ENCODE data around the gene SCGB1D1. TPM values are rescaled to one million over a fixed set of nuclear protein-coding genes. Genes with fewer than 3 reads are reported as not detected.
A peak's percentile ranks its signal among the peaks of the same experiment; 100 is the strongest.
"Not testable (repeated sequence)": the region's sequence is repeated elsewhere in the genome, so short reads cannot be mapped to it uniquely, and the experiment has no call there.

The SCGB1D1 gene
- polyA plus RNA-seq, 1 donor, result not detected

DNA sequence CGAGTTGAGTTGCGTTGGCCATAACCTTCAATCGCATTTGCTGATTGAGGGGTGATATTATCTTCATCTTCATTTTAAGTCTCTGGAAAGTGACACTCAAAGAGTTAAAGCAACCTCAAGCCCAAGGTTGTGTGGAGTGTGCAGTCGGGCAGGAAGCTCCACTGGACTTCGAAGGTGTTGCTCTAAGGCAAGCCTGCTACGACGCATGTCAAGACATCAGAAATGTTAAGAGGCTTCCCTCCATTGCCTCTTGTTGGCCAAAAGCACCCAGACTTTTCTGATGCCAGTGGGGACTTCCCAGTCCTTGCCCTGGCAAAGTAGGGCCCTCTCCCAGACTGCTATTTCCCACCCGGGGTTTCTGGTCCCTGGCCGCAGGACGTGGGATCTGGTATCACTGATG lies 23.6 kb upstream of the SCGB1D1 start:
- no peak for DNase-seq

DNA sequence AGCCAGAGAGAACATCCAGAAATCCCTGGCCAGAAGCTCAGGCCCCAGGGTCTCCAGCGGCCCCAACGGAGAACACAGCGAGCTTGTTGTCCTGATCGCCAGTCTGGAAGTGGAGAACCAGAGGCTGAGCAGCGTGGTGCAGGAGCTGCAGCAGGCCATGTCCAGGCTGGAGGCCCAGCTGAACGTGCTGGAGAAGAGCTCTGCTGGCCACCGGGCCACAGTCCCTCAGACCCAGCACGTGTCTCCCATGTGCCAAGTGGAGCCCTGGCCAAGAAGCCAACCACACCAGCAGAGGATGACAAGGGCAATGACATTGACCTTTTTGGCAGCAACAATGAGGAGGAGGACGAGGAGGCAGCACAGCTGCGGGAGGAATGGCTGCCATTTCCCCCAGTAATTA lies 20.6 kb upstream of the SCGB1D1 start:
- no peak for DNase-seq

DNA sequence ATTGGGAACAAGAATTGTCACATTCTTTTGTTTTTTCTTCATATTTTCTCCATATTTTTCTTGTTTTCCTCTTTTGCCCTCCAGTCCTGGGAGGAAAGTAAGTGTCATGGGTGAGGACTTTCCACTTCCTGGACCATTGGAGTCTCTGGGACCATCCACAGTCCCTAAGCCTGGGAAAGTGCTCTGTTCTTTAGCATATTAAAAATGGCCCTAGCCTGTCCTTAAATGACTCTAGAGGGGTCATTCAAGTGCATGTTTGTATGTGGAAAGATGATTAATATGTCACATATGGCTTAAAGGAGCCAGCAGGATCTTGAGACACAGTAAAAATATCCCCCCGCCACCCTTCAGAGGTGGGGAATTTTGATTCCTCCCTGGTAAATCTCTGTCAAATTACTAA lies 20.1 kb upstream of the SCGB1D1 start:
- DNase-seq, result no peak

DNA sequence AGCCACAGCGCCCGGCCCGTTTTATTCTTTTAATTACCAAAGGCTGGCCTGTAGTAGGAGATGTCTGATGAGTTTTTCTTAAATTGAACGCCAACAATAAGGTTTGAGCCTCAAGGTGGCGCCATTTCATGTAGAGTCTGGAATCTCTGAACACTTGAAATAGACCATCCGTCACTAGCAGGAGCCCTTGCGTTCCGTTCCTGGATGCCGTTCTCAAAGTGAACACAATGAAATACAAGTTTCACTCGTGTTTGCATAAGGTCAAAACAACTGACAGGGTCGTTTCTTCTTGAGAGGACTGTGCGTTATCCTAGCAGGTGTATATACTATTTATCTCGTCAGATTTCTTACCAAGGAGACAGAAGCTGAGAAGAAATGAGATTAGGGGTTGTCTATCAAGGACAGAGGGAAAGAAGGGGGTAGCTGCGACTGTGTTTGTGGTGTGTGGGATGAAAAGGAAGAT lies 18.7 kb upstream of the SCGB1D1 start:
- peak; percentile 59 for DNase-seq

DNA sequence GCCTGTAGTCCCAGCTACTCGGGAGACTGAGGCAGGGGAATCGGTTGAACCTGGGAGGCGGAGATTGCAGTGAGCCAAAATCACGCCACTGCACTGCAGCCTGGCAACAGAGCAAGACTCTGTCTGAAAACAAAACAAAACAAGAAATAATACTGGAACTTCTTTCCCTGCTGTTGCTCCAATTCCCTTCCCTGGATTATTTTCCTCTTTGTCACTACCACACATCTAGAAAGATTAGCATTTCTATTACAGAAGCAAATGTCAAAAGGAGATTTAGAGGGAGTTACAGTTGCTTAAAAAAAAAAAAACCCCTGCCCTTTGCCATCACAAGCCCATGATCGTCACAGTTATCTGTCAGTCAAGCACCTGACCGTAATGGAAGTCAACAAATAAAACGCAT lies 17.7 kb upstream of the SCGB1D1 start:
- no peak for DNase-seq

DNA sequence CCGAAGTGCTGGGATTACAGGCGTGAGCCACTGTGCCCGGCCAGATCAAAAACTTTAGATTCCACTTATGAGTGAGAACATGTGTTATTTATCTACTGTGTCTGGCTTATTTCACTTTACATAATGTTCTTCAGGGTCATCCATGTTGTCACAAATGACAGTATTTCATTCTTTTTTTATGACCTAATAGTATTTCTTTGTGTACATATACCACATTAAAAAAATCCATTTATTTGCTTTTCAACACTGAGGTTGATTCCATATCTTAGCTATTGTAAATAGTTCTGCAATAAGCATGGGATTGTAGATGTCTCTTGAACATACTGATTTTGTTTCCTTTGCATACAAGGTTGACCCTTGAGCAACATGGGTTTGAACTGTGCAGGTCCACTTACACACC lies 13.2 kb upstream of the SCGB1D1 start:
- DNase-seq, result no peak

DNA sequence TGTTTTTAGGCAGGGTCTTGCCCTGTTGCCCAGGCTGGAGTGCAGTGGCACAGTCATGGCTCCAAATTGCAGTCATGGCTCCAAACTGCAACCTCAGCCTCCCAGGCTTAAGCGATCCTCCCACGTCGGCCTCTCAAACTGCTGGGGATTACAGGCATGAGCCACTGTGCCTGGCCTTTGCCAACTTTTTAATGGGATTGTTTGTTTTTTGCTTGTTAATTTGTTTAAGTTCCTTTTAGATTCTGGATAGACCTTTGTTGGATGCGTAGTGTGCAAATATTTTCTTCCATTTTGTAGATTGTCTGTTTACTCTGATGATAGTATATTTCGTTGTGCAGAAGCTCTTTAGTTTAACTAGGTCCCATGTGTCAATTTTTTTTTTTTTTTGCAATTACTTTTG lies 10.0 kb upstream of the SCGB1D1 start:
- DNase-seq, result no peak

DNA sequence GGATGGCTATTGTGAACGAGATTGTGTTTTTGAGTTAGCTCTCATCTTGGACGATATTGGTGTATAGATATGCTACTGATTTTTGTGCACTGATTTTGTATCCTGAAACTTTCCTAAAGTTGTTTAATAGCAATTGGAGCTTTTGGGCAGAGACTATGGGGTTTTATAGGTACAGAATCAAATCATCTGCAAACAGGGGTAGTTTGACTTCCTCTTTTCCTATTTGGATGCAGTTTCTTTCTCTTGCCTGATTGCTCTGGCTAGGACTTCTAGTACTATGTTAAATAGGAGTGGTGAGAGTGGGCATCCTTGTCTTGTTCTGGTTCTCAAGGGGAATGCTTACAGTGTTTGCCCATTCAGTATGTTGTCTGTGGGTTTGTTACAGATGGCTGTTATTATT lies 8.9 kb upstream of the SCGB1D1 start:
- DNase-seq, result no peak

DNA sequence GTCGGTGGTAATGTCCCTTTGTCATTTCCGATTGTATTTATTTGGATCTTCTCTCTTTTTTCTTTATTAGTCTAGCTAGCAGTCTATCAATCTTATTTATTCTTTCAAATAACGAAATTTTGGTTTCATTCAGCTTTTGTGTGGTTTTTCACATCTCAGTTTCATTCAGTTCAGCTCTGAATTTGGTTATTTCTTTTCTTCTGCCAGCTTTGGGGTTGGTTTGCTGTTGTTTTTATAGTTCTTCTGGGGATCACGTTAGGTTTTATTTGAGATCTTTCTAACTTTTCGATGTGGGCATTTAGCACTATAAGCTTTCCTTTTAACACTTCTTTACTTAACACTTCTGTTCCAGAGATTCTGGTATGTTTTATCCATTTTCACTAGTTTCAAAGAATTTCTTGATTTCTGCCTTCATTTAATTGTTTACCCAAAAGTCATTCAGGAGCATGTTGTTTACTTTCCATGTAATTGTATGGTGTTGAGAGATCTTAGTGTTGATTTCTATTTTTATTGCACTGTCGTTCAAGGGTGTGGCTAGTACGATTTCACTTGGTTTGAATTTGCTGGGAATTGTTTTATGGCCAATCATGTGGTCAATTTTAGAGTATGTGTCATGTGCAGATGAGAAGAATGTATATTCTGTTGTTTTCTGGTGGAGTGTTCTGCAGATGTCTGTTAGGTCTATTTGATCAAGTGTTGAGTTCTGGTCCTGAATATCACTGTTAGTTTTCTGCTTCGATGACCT lies 7.7 kb upstream of the SCGB1D1 start:
- no peak for DNase-seq

DNA sequence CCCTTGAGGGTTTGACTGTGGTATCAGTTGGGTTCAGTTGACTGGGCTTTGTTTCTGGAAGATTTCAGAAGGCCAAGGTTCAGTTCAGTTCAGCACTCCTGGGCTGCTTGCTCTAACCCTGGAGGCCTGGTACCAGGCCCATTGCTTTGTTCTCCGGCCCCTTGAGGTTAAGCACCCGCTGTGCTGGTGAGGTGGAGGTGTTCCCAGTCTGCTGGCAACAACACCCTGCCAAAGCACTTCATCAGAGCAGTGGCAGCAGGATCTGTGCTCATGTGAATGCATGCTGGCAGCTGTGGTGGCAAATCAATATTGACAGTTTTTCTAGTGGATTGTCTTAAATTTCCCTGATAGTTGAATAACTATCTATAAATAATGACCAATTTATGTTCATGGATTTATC lies 3.8 kb upstream of the SCGB1D1 start:
- no peak for DNase-seq

DNA sequence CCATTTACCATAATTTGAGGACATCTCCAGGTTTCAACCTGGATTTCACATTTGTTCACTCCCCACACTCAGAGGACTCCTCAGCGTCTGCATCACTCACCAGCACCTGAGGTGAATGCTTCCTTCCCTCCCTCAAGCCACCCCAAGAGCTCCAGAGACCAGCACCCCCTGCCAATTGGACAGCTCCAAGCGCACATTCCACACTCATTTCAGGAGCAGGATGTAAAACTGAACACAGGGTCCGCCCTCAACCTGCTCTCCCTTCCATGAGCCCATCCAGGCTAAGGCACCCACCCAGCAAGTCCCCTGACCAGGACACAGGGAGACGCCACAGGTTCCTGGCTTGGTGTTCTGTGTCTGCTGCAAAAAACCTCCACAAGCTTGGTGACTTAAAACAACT lies 3.9 kb downstream of the SCGB1D1 start:
- DNase-seq, result no peak

DNA sequence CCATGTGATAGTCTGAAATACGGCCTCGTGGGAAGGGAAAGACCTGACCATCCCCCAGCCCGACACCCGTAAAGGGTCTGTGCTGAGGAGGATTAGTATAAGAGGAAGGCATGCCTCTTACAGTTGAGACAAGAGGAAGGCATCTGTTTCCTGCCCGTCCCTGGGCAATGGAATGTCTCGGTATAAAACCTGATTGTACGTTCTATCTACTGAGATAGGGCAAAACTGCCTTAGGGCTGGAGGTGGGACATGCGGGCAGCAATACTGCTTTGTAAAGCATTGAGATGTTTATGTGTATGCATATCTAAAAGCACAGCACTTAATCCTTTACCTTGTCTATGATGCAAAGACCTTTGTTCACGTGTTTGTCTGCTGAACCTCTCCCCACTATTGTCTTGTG lies 5.0 kb downstream of the SCGB1D1 start:
- not testable (repeated sequence) for DNase-seq

DNA sequence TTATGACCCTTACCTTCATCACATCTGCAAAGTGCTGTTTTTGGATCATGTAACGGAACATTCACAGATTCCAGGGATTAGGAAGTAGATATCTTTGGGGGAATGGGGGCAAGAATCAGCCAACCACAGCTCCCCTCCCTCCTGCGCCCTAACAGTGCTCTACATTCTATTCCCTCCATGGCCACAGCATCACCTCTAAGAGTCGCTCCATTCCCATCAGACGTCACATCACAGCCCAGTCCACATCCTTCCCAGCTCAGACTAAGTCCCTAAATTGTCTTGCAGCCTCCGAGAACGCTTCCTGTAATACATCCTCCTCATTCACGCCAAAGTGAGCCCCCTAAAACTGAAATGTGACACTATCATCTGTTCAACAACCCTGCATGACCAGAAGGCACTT lies 5.9 kb downstream of the SCGB1D1 start:
- no peak for DNase-seq

DNA sequence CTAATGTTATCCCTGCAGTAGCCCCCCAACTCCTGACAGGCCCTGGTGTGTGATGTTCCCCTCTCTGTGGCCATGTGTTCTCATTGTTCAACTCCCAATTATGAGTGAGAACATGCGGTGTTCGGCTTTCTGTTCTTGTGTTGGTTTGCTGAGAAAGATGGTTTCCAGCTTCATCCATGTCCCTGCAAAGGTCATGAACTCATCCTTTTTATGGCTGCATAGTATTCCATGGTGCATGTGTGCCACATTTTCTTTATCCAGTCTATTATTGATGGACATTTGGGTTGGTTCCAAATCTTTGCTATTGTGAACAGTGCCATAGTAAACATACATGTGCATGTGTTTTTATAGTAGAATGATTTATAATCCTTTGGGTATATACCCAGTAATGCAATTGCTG lies 7.4 kb downstream of the SCGB1D1 start:
- DNase-seq, result not testable (repeated sequence)

DNA sequence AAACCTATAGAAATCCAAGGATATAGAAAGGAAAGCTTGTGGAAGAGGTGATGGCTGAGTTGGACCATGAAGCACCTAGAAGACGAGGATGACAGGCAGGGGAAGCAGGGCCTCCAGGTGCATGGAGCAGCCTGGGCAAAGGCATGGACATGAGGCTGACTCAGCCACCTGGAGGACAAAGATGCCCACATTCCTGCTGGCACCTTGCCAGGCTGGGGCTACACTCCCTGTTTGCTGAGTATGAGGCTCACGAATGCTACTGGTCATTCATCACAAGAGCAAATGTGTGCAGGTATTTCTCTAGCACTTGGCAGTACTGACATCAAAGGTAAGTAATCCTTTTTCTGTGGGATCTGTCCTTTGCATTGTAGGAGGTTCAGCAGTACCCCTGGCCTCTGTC lies 11.4 kb downstream of the SCGB1D1 start:
- DNase-seq, result no peak

DNA sequence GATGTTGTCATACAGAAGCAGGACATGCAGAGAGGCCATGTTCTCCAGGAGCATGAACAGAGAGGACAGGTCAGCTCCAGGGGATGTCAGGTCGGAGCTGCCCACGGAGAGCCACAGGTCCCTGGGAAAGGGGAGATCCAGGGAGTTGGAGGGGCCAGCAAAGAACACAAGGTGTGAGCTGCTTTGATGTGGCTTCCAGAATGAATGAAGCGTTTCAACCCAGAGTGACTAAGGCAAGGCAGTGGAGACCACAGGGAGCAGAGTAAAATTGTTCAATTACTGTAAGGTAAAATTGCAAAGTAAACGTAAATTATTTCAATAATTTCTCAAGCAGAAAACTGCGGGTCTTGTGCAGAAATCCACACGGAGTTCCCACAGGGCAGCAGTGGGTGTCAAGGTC lies 12.9 kb downstream of the SCGB1D1 start:
- DNase-seq, result no peak

DNA sequence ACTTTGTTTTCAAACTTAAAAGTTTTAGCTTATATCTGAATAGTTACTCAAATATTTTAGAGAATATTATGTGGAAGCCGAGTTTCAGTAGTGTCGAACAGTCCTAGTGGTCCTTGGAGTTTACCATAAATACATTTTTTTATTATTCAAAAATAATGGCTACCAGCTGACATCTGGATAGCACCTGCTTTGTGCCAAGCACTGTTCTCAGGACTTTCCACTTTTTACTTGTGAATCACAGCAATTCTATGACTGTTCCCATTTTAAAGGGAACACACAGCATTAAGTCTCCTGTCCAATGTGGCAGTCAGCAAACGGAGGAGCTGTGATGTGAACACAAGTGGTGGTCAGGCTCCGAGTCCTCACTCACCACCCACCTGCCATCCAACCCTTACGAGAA lies 14.4 kb downstream of the SCGB1D1 start:
- no peak for DNase-seq

DNA sequence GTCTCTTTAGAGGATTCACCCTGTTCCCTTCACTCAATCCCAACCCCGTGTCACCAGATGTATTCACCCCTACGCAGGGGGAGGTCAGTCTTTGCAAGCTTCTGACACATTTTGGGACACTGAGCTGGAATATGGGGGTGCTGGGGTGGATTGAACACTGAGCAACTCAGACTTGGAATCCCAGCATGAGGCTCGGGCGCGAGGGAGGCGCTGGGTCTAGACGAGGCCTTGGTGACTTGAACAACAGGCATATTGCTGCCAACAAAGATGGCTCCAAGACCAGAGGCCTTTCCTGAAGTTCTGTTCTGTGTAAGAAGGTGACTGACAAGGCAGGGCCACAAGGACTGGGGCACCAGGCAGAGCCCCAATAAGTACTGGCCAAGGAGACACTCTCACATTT lies 15.4 kb downstream of the SCGB1D1 start:
- no peak for DNase-seq

DNA sequence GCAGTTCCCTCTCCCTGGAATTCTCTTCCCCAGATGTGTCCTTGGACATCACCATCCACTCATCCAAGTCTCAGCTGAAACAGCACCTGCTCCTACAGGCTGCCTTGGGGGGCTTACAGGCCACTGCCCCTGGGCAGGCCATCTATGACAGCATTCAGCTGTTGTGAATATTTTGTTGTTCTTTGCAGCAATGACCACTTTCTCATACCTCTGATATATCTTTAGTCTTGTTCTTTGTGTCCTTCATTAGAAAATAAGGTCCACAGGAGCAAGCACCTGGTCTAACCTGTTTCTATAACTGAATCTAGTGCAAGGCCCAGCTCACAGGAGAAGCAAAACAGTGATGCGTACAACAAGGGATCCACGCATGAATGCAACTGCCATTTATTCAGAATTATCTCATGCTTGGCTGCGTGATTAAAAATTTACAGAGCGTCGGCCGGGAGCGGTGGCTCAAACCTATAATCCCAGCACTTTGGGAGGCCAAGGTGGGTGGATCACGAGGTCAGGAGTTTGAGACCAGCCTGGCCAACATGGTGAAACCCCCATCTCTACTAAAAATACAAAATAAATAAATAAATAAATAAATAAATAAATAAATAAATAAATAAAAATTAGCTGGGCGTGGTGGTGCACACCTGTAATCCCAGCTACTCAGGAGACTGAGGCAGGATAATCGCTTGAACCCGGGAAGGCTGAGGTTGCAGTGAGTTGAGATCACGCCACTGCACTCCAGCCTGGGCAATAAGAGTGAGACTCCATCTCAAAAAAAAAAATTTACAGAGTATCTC lies 16.5 kb downstream of the SCGB1D1 start:
- not testable (repeated sequence) for DNase-seq

DNA sequence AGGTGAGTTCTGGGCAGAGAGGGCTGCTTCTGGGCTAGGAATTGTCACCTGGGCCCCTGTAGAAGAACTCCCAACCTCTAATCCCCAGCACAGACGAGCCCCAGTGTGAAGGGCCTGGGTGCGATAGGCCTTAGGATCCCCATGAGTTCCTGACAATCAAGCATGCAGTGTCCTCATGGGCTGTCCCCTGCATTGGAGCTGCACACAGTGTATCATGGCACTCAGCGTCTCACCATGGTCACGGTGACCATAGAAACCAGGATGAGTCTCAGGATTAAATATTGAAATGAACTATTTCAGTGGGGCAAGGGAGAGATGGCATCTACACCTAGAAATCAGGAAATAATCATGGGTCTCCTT lies 18.7 kb downstream of the SCGB1D1 start:
- no peak for DNase-seq

DNA sequence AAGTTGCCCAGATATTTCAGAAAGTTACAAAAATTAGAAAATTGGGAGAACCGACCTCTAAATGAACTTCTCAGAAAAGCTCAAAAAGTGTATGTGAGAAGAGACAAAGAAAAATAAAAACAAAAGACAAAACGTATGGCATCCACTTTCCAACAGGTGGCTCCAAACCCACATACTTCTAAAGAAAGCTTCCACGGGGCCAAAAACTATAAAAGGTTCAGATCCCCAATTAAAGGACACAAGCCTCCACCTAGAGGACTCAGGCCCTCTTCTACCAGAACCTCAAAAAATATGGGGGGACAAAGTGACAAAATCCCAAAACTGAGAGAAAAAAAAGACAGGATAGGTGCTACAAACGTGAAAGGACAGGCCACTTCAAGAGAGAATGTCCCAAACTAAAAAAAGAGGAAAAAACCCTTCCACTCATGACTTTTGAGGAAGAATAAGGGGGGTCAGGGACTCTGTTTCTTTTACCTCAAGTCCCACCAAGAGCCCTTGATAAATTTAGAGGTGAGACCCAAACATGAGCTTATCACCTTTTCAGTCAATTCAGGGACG lies 27.3 kb downstream of the SCGB1D1 start:
- DNase-seq, result no peak

DNA sequence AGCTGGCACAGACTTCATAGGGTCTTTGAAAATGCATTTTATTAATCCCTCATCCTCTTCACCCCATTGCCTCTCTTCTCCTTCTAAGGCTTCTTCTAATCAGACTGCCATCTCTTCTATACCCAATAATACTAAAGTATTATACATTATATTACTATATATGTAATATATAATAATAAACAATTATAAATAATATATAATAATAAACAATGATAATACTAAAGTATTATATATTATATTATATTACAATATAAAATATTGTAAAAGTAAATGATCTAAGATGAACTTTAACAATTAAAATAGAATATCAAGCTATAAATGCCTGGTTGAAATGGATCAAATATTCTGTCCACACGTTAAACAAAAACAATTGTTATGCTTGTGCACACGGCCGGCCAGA lies 31.5 kb downstream of the SCGB1D1 start:
- DNase-seq, result no peak

DNA sequence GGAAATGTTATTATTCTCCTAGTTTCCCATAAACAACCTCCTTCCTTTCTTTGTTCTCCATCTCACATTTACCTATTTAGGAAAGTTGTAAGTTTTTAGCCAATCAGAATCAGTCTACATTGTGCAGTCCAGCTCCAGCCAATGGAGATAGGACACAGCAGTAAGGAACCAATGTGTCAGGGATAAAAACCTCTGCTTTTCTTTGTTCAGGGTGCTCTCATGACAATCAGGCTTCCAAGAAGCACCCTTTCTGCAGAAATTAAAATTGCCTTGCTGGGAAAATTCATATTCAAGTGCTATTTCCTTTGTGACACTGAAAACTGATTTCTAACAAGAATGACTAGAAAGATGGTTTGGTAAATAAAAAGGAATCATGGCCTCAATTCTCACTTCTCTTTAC lies 33.1 kb downstream of the SCGB1D1 start:
- DNase-seq, result no peak

DNA sequence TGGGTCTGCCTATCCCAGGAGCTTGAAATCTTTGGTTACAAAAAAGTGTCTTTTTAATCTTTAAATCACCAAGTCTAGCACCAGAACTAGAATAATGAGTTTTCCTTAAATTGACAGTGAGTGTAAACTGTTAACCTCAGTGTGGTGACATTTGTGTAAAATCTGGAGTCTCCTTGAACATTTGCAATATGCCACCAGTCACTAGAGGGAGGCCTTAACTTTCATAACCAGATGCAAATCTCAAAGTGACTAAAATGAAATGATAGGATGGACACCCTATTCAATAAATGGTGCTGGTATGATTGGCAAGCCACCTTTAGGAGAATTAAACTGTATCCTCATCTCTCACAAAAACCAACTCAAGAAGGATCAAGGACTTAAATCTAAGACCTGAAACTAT lies 43.7 kb downstream of the SCGB1D1 start:
- no peak for DNase-seq
